ENCODE data around the gene GPR137B. TPM values are rescaled to one million over a fixed set of nuclear protein-coding genes. Genes with fewer than 3 reads are reported as not detected.

Gene GPR137B
- total RNA-seq, 1 experiment from 2014 or later: 26.8 TPM

GRCh38 chr1:236123563-236123962, 18.8 kb upstream of the GPR137B start:
- peaks cover 7% of the 10 kb centered on the region for H3K4me1 ChIP-seq (ENCODE audit: low read length)
- 0 out of 2 replicates have a peak, but pooled peaks cover 4% of the 10 kb centered on the region for H3K27me3 ChIP-seq (ENCODE audit: low read length)

GRCh38 chr1:236124965-236125364, 17.4 kb upstream of the GPR137B start:
- Histone ChIP-seq H3K4me2 (ENCODE audit: low read depth, low read length, poor library complexity, severe bottlenecking) (no peak overlapping the region), H3K79me2 (ENCODE audit: low read length) (no peaks in the 10 kb centered on the region), H3K27ac (ENCODE audit: low read length) (no peak overlapping the region), H3K36me3 (ENCODE audit: insufficient read depth, low read length) (no peaks in the 10 kb centered on the region), H3K27me3 (ENCODE audit: low read length) (0 out of 2 replicates have a peak, but pooled peaks cover 4% of the 10 kb centered on the region), H3K4me1 (ENCODE audit: low read length) (peaks cover 16% of the 10 kb centered on the region), H2AFZ (ENCODE audit: low read length) (no peak overlapping the region), H3K9me2 (replicated peaks; ENCODE audit: insufficient read depth, low read length) (no peaks in the 10 kb centered on the region), H3K4me3 (ENCODE audit: low read length) (no peak overlapping the region), H3K9ac (ENCODE audit: low read length) (no peak overlapping the region), H4K20me1 (ENCODE audit: insufficient read depth, low read depth, low read length) (no peaks in the 10 kb centered on the region), H3K9me3 (ENCODE audit: low read length) (no peaks in the 10 kb centered on the region)
- DNase-seq: peak; percentile 83

More at GRCh38 chr1:236123563-236123962, 18.8 kb upstream of the GPR137B start:
- no peaks in the 10 kb centered on the region for H3K79me2 ChIP-seq (ENCODE audit: low read length)
- no peaks in the 10 kb centered on the region for H4K20me1 ChIP-seq (ENCODE audit: insufficient read depth, low read depth, low read length)
- no peak overlapping the region for H2AFZ ChIP-seq (ENCODE audit: low read length)
- H3K9me3 ChIP-seq (ENCODE audit: low read length): no peaks in the 10 kb centered on the region
- no peak overlapping the region for H3K9ac ChIP-seq (ENCODE audit: low read length)
- no peaks in the 10 kb centered on the region for H3K9me2 ChIP-seq (replicated peaks; ENCODE audit: insufficient read depth, low read length)
- H3K36me3 ChIP-seq (ENCODE audit: insufficient read depth, low read length): no peaks in the 10 kb centered on the region
- H3K4me2 ChIP-seq (ENCODE audit: low read depth, low read length, poor library complexity, severe bottlenecking): no peak overlapping the region
- DNase-seq: no peak
- H3K4me3 ChIP-seq (ENCODE audit: low read length): no peak overlapping the region
- H3K27ac ChIP-seq (ENCODE audit: low read length): no peak overlapping the region

DNA sequence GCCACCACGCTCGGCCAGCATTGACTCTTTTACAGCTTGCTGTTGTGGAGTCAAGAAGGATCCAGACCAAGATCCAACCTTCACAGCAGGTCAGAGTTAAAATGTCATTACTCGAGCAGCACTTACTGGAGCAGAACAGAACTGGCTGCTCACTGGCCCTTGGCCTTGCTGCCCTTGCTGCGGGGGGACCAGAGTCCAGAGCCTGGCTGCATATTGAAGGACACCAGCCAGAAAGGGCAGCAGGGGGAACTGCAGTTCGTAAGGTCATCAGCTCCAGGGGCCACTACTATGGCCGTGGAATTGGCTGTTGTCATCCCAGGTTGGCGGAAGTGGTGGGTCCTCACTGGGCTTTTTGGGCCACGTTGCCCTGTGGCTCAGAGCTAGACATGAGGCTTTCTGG, 15.3 kb upstream of the GPR137B start:
- H3K4me2 ChIP-seq (ENCODE audit: low read depth, low read length, poor library complexity, severe bottlenecking): no peak overlapping the region
- no peak overlapping the region for H3K9ac ChIP-seq (ENCODE audit: low read length)
- no peak overlapping the region for H3K4me3 ChIP-seq (ENCODE audit: low read length)
- peaks cover 9% of the 10 kb centered on the region for H3K4me1 ChIP-seq (ENCODE audit: low read length)
- H3K27me3 ChIP-seq (ENCODE audit: low read length): 0 out of 2 replicates have a peak, but pooled peaks cover 4% of the 10 kb centered on the region
- DNase-seq: no peak
- no peak overlapping the region for H3K27ac ChIP-seq (ENCODE audit: low read length)
- no peaks in the 10 kb centered on the region for H3K9me3 ChIP-seq (ENCODE audit: low read length)
- H3K36me3 ChIP-seq (ENCODE audit: insufficient read depth, low read length): no peaks in the 10 kb centered on the region
- H3K9me2 ChIP-seq (replicated peaks; ENCODE audit: insufficient read depth, low read length): no peaks in the 10 kb centered on the region
- no peak overlapping the region for H2AFZ ChIP-seq (ENCODE audit: low read length)
- H3K79me2 ChIP-seq (ENCODE audit: low read length): no peaks in the 10 kb centered on the region
- no peaks in the 10 kb centered on the region for H4K20me1 ChIP-seq (ENCODE audit: insufficient read depth, low read depth, low read length)

DNA sequence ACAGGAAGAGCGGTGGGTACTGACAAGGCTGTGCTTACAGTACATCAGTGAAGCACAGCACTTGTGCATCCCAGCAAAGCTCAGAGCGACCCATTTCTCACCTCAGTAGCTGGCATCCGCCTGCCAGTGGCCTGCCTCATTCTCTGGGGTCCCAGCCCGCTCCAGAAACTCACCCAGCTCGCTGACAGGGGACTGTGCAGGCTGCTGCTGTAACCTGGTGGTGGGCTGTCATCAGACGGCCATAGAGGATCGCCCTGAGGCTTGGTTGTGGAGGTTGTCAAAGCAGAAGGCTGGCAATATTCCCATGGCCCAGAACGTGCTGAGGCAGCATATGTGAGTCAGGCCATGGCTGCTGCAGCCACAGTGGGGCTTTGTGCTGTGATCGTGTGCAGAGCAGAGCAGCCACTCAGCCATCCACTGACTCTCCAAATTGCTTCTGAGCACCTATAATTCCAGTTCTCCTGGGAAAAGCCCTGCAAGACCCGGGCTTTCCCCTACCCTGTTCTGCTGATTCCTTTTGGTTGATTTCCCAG, 13.6 kb upstream of the GPR137B start:
- peaks cover 9% of the 10 kb centered on the region for H3K4me1 ChIP-seq (ENCODE audit: low read length)
- no peak for DNase-seq

DNA sequence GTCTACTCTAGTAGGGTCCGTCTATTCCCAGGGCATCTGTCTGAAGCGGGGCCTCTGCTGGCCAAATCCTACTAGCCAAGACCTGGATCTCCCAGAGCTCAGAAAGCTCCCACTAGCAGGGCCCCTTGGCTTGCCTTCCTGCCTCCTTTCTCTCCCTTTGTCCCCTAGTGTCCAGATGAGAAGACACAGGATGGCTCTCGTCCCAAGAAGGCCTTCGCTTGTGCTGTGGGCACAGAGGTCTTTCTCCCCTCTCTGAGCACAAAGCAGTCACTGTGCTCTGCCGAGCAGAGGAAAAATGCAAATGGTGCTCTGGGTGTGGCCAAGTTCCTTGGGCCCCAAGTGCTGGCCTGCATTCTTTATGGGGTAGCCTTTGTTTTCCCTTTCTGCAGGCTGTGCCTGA, 13.0 kb upstream of the GPR137B start:
- Histone ChIP-seq H4K20me1 (ENCODE audit: insufficient read depth, low read depth, low read length) (no peaks in the 10 kb centered on the region), H3K36me3 (ENCODE audit: insufficient read depth, low read length) (no peaks in the 10 kb centered on the region), H3K4me1 (ENCODE audit: low read length) (peaks cover 9% of the 10 kb centered on the region), H3K27ac (ENCODE audit: low read length) (no peak overlapping the region), H3K27me3 (ENCODE audit: low read length) (0 out of 2 replicates have a peak, but pooled peaks cover 3% of the 10 kb centered on the region), H3K4me3 (ENCODE audit: low read length) (no peak overlapping the region), H3K4me2 (ENCODE audit: low read depth, low read length, poor library complexity, severe bottlenecking) (peak overlapping the region; percentile 2), H3K79me2 (ENCODE audit: low read length) (no peaks in the 10 kb centered on the region), H2AFZ (ENCODE audit: low read length) (no peak overlapping the region; the same call in 1 of the 2 replicates), H3K9me3 (ENCODE audit: low read length) (no peaks in the 10 kb centered on the region), H3K9ac (ENCODE audit: low read length) (0 out of 2 replicates have a peak overlapping the region, but pooled peaks have one; percentile 17), H3K9me2 (replicated peaks; ENCODE audit: insufficient read depth, low read length) (no peaks in the 10 kb centered on the region)
- DNase-seq: no peak

More for the DNA sequence above, 13.6 kb upstream of the GPR137B start:
- no peak overlapping the region for H3K27ac ChIP-seq (ENCODE audit: low read length)
- no peak overlapping the region for H2AFZ ChIP-seq (ENCODE audit: low read length)
- no peaks in the 10 kb centered on the region for H3K36me3 ChIP-seq (ENCODE audit: insufficient read depth, low read length)
- no peak overlapping the region for H3K9ac ChIP-seq (ENCODE audit: low read length)
- H3K27me3 ChIP-seq (ENCODE audit: low read length): 0 out of 2 replicates have a peak, but pooled peaks cover 4% of the 10 kb centered on the region
- H3K4me3 ChIP-seq (ENCODE audit: low read length): no peak overlapping the region
- peak overlapping the region; percentile 2 for H3K4me2 ChIP-seq (ENCODE audit: low read depth, low read length, poor library complexity, severe bottlenecking)
- no peaks in the 10 kb centered on the region for H3K9me2 ChIP-seq (replicated peaks; ENCODE audit: insufficient read depth, low read length)
- H3K9me3 ChIP-seq (ENCODE audit: low read length): no peaks in the 10 kb centered on the region
- no peaks in the 10 kb centered on the region for H4K20me1 ChIP-seq (ENCODE audit: insufficient read depth, low read depth, low read length)
- no peaks in the 10 kb centered on the region for H3K79me2 ChIP-seq (ENCODE audit: low read length)

- Histone ChIP-seq H2AFZ (ENCODE audit: low read length) (no peak overlapping the region), H3K9me2 (replicated peaks; ENCODE audit: insufficient read depth, low read length) (no peaks in the 10 kb centered on the region), H3K4me3 (ENCODE audit: low read length) (no peak overlapping the region), H4K20me1 (ENCODE audit: insufficient read depth, low read depth, low read length) (no peaks in the 10 kb centered on the region), H3K4me2 (ENCODE audit: low read depth, low read length, poor library complexity, severe bottlenecking) (no peak overlapping the region), H3K27me3 (ENCODE audit: low read length) (no peaks in the 10 kb centered on the region), H3K36me3 (ENCODE audit: insufficient read depth, low read length) (no peaks in the 10 kb centered on the region), H3K4me1 (ENCODE audit: low read length) (peaks cover 9% of the 10 kb centered on the region), H3K27ac (ENCODE audit: low read length) (no peak overlapping the region), H3K79me2 (ENCODE audit: low read length) (no peaks in the 10 kb centered on the region), H3K9ac (ENCODE audit: low read length) (no peak overlapping the region), H3K9me3 (ENCODE audit: low read length) (no peaks in the 10 kb centered on the region)
- DNase-seq: no peak
Measured at GRCh38 chr1:236130372-236130771, 12.0 kb upstream of the GPR137B start.

DNA sequence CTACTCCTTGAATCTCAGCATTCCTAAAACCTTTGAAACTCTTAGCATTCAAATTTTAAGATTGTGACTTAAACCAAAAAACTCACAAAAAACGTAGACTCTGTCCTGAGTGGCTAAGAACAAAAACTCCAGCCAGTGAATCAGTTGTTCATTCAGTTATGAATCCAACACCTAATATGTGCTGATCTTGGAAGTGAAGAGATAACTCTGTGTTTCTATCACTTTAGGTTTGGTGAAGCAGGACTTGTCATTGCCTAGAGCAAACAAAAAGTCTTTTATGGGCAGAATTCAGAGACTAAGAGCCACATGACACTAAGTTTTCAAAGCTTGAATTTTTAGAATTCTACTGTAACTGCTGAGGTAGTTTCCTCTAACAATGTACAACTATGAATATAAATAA, 10.4 kb upstream of the GPR137B start:
- H3K27ac ChIP-seq (ENCODE audit: low read length): no peak overlapping the region
- H2AFZ ChIP-seq (ENCODE audit: low read length): no peak overlapping the region
- H3K4me1 ChIP-seq (ENCODE audit: low read length): peaks cover 9% of the 10 kb centered on the region
- no peaks in the 10 kb centered on the region for H3K27me3 ChIP-seq (ENCODE audit: low read length)
- H3K4me2 ChIP-seq (ENCODE audit: low read depth, low read length, poor library complexity, severe bottlenecking): no peak overlapping the region
- H3K9ac ChIP-seq (ENCODE audit: low read length): no peak overlapping the region
- no peaks in the 10 kb centered on the region for H3K79me2 ChIP-seq (ENCODE audit: low read length)
- no peak overlapping the region for H3K4me3 ChIP-seq (ENCODE audit: low read length)
- DNase-seq: no peak
- H3K36me3 ChIP-seq (ENCODE audit: insufficient read depth, low read length): no peaks in the 10 kb centered on the region
- no peaks in the 10 kb centered on the region for H4K20me1 ChIP-seq (ENCODE audit: insufficient read depth, low read depth, low read length)
- no peaks in the 10 kb centered on the region for H3K9me2 ChIP-seq (replicated peaks; ENCODE audit: insufficient read depth, low read length)
- H3K9me3 ChIP-seq (ENCODE audit: low read length): no peaks in the 10 kb centered on the region

- DNase-seq: no peak
- Histone ChIP-seq H3K4me3 (ENCODE audit: low read length) (no peak overlapping the region), H3K9me2 (replicated peaks; ENCODE audit: insufficient read depth, low read length) (no peaks in the 10 kb centered on the region), H3K27ac (ENCODE audit: low read length) (no peak overlapping the region), H3K27me3 (ENCODE audit: low read length) (no peaks in the 10 kb centered on the region), H3K36me3 (ENCODE audit: insufficient read depth, low read length) (no peaks in the 10 kb centered on the region), H3K9me3 (ENCODE audit: low read length) (no peaks in the 10 kb centered on the region), H2AFZ (ENCODE audit: low read length) (no peak overlapping the region), H3K9ac (ENCODE audit: low read length) (no peak overlapping the region), H3K4me2 (ENCODE audit: low read depth, low read length, poor library complexity, severe bottlenecking) (no peak overlapping the region), H4K20me1 (ENCODE audit: insufficient read depth, low read depth, low read length) (no peaks in the 10 kb centered on the region), H3K79me2 (ENCODE audit: low read length) (no peaks in the 10 kb centered on the region), H3K4me1 (ENCODE audit: low read length) (peaks cover 14% of the 10 kb centered on the region)
Measured at GRCh38 chr1:236132420-236133046, 9.8 kb upstream of the GPR137B start.

Measured in Karpas-422 (cell line).